H9 (cell line): ENCODE results near the gene DOCK2. TPM values are rescaled to one million over a fixed set of nuclear protein-coding genes. Genes with fewer than 3 reads are reported as not detected.

Experiments used
- DNase-seq: peaks from one replicate; pipeline ENCODE4 v3.0.0-alpha.2; 2017
- H2AFZ ChIP-seq: one replicate; pipeline ENCODE4 v1.6.1; 2013; ENCODE audit warnings: mild to moderate bottlenecking, low read length, control low read depth, moderate library complexity
- H2AK5ac ChIP-seq: 2 replicates; pipeline ENCODE4 v1.6.1; 2013; ENCODE audit warnings: low read length, control low read depth, mixed read lengths; ENCODE audit not compliant: insufficient read length
- H2BK120ac ChIP-seq: one replicate; pipeline ENCODE4 v1.6.1; 2013; ENCODE audit warnings: low read depth, mild to moderate bottlenecking, low read length, control low read depth, inconsistent platforms; ENCODE audit not compliant: poor library complexity, severe bottlenecking
- H2BK12ac ChIP-seq: 2 replicates; pipeline ENCODE4 v1.6.1; 2013; ENCODE audit warnings: low read length, control low read depth, mixed read lengths, low read depth; ENCODE audit not compliant: insufficient read length
- H2BK15ac ChIP-seq: 2 replicates; pipeline ENCODE4 v1.6.1; 2013; ENCODE audit warnings: low read depth, low read length, control low read depth
- H2BK20ac ChIP-seq: one replicate; pipeline ENCODE4 v1.6.1; 2013; ENCODE audit warnings: low read depth, mild to moderate bottlenecking, low read length, control low read depth, inconsistent platforms; ENCODE audit not compliant: poor library complexity, severe bottlenecking
- H2BK5ac ChIP-seq: 2 replicates; pipeline ENCODE4 v1.6.1; 2013; ENCODE audit warnings: low read length, control low read depth, mixed read lengths; ENCODE audit not compliant: insufficient read length
- H3K14ac ChIP-seq: 2 replicates; pipeline ENCODE4 v1.6.1; 2013; ENCODE audit warnings: low read length, control low read depth; ENCODE audit not compliant: insufficient read depth
- H3K18ac ChIP-seq: 2 replicates; pipeline ENCODE4 v1.6.1; 2013; ENCODE audit warnings: low read depth, mild to moderate bottlenecking, mixed read lengths, low read length, control low read depth; ENCODE audit not compliant: insufficient read length
- H3K23ac ChIP-seq: 2 replicates; pipeline ENCODE4 v1.6.1; 2013; ENCODE audit warnings: low read length, control low read depth, mixed read lengths, low read depth; ENCODE audit not compliant: insufficient read length
- H3K23me2 ChIP-seq: 2 replicates; pipeline ENCODE4 v1.6.1; 2013; ENCODE audit warnings: low read depth, mild to moderate bottlenecking, mixed read lengths, low read length, control low read depth; ENCODE audit not compliant: insufficient read length, poor library complexity, severe bottlenecking
- H3K27ac ChIP-seq: 2 replicates; pipeline ENCODE4 v1.5.1; 2013; ENCODE audit warnings: low read length, control low read depth, mixed read lengths, low read depth; ENCODE audit not compliant: insufficient read length
- H3K27me3 ChIP-seq: 2 replicates; pipeline ENCODE4 v1.6.1; 2013; ENCODE audit warnings: low read length, control low read depth, inconsistent platforms; ENCODE audit not compliant: insufficient read depth
- H3K4ac ChIP-seq: 2 replicates; pipeline ENCODE4 v1.6.1; 2013; ENCODE audit warnings: low read depth, mild to moderate bottlenecking, control low read depth, inconsistent platforms, low read length, moderate library complexity
- H3K4me1 ChIP-seq: 2 replicates; pipeline ENCODE4 v1.6.1; 2013; ENCODE audit warnings: low read length, control low read depth, inconsistent platforms; ENCODE audit not compliant: insufficient read depth
- H3K4me2 ChIP-seq: 2 replicates; pipeline ENCODE4 v1.6.1; 2013; ENCODE audit warnings: low read length, control low read depth, mixed read lengths; ENCODE audit not compliant: insufficient read length, insufficient read depth
- H3K56ac ChIP-seq: 2 replicates; pipeline ENCODE4 v1.6.1; 2013; ENCODE audit warnings: low read depth, mild to moderate bottlenecking, mixed read lengths, low read length, control low read depth; ENCODE audit not compliant: insufficient read length
- H3K79me1 ChIP-seq: 2 replicates; pipeline ENCODE4 v1.6.1; 2013; ENCODE audit warnings: low read depth, mild to moderate bottlenecking, moderate library complexity, low read length, control low read depth, inconsistent platforms; ENCODE audit not compliant: insufficient read depth, poor library complexity, severe bottlenecking
- H3K79me2 ChIP-seq: 2 replicates; pipeline ENCODE4 v1.6.1; 2013; ENCODE audit warnings: low read length, control low read depth, inconsistent platforms; ENCODE audit not compliant: insufficient read depth
- H3K9ac ChIP-seq: 2 replicates; pipeline ENCODE4 v1.6.1; 2013; ENCODE audit warnings: low read length, control low read depth, mixed read lengths; ENCODE audit not compliant: insufficient read length; ENCODE audit errors: extremely low read depth
- H3K9me3 ChIP-seq: one replicate; pipeline ENCODE4 v1.6.1; 2013; ENCODE audit warnings: low read depth, low read length, inconsistent platforms; ENCODE audit not compliant: control insufficient read depth
- H3T11ph ChIP-seq: one replicate; pipeline ENCODE4 v1.6.1; 2013; ENCODE audit warnings: mild to moderate bottlenecking, low read length, control low read depth, inconsistent platforms
- H4K20me1 ChIP-seq: one replicate; pipeline ENCODE4 v1.6.1; 2013; ENCODE audit not compliant: control insufficient read depth, insufficient read length, insufficient read depth
- H4K5ac ChIP-seq: 2 replicates; pipeline ENCODE4 v1.6.1; 2013; ENCODE audit warnings: low read depth, mild to moderate bottlenecking, mixed read lengths, low read length, control low read depth; ENCODE audit not compliant: insufficient read length
- H4K8ac ChIP-seq: replicated peaks from 2 replicates; pipeline ENCODE4 v1.6.1; 2013; ENCODE audit warnings: low read length, control low read depth, mixed read lengths, low read depth; ENCODE audit not compliant: insufficient read length
- H4K91ac ChIP-seq: 2 replicates; pipeline ENCODE4 v1.6.1; 2013; ENCODE audit warnings: low read depth, mild to moderate bottlenecking, moderate library complexity, mixed read lengths, low read length, control low read depth; ENCODE audit not compliant: insufficient read length
- H3K27ac Mint-ChIP-seq, 3 experiments: 2 replicates in 2 of 3; 3 replicates in 1 of 3; pipeline ENCODE4 v1.8.0; 2020 to 2021; ENCODE audit warnings: mixed read lengths in 3 of 3, mild to moderate bottlenecking in 1 of 3, moderate library complexity in 1 of 3
- H3K27me3 Mint-ChIP-seq: 2 replicates; pipeline ENCODE4 v1.8.0; 2021; ENCODE audit warnings: low read depth, mild to moderate bottlenecking, moderate library complexity, mixed read lengths
- H3K36me3 Mint-ChIP-seq, 3 experiments: 2 replicates in 2 of 3; 3 replicates in 1 of 3; pipeline ENCODE4 v1.8.0; 2020 to 2021; ENCODE audit warnings: low read depth in 3 of 3, mixed read lengths in 3 of 3; ENCODE audit not compliant: insufficient read depth in 1 of 3
- H3K4me1 Mint-ChIP-seq, 2 experiments: 2 replicates each; pipeline ENCODE4 v1.8.0; 2020; ENCODE audit warnings: mixed read lengths in 2 of 2
- H3K4me3 Mint-ChIP-seq, 2 experiments: 2 replicates in 1 of 2; 3 replicates in 1 of 2; pipeline ENCODE4 v1.8.0; 2020 to 2021; ENCODE audit warnings: mild to moderate bottlenecking in 2 of 2, mixed read lengths in 2 of 2, moderate library complexity in 1 of 2
- H3K9me3 Mint-ChIP-seq, 2 experiments: 2 replicates in 1 of 2; 3 replicates in 1 of 2; pipeline ENCODE4 v1.8.0; 2020; ENCODE audit warnings: mild to moderate bottlenecking in 2 of 2, mixed read lengths in 2 of 2, moderate library complexity in 1 of 2
- total RNA-seq: library from RNA; stranded (reverse); gene quantifications from 2 replicates; pipeline ENCODE4 v1.2.1, GENCODE V29; 2021
- TF ChIP-seq, protein P1 (sequence below): fragments of 200-600 bp; sonication (generic); conservative IDR thresholded peaks from 3 replicates; pipeline ENCODE4 v1.8.0; 2021; ENCODE audit warnings: antibody characterized with exemption, mild to moderate bottlenecking

Gene DOCK2
- total RNA-seq, 1 experiment from 2014 or later, result 7.8 TPM

DNA sequence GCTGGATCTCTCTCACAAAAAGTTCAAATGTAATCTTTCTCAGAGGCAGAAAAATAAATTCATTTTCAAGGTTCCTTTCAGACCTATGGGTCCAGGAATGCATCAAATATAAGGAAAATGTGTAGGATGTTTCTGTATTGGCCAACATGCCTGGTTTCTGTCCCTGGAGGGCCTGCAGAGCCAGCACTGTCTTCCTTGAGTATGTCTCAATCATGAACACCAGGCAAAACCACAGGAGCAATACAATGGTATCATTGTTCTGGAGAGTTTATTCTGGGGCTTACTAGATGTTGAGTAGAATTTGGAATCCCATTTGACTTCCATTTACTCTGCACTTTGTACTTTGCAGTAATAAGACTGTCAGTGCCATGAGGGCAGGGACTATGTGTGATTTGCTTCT, 319.7 kb downstream of the DOCK2 start:
- Histone ChIP-seq H2BK20ac (no peak overlapping the region), H3K4me2 (no peak overlapping the region), H4K5ac (no peak overlapping the region), H3T11ph (no peak overlapping the region), H3K79me2 (no peaks in the 10 kb centered on the region), H3K23ac (no peak overlapping the region), H3K14ac (no peak overlapping the region), H3K4ac (no peak overlapping the region), H4K8ac (no peak overlapping the region), H2BK15ac (no peak overlapping the region), H2AFZ (no peak overlapping the region), H3K9ac (no peak overlapping the region), H3K4me1 (peaks cover 2% of the 10 kb centered on the region; the same call in 1 of the 2 replicates), H2BK5ac (no peak overlapping the region), H3K27me3 (no peaks in the 10 kb centered on the region), H3K9me3 (no peaks in the 10 kb centered on the region), H4K20me1 (no peaks in the 10 kb centered on the region), H4K91ac (no peak overlapping the region), H2BK12ac (no peak overlapping the region), H3K27ac (no peak overlapping the region), H3K79me1 (no peaks in the 10 kb centered on the region), H3K18ac (no peak overlapping the region), H2AK5ac (no peak overlapping the region), H3K56ac (no peak overlapping the region), H3K23me2 (no peaks in the 10 kb centered on the region), H2BK120ac (no peak overlapping the region)
- no peaks in the 10 kb centered on the region for H3K36me3 Mint-ChIP-seq
- TF ChIP-seq, protein P1, sequence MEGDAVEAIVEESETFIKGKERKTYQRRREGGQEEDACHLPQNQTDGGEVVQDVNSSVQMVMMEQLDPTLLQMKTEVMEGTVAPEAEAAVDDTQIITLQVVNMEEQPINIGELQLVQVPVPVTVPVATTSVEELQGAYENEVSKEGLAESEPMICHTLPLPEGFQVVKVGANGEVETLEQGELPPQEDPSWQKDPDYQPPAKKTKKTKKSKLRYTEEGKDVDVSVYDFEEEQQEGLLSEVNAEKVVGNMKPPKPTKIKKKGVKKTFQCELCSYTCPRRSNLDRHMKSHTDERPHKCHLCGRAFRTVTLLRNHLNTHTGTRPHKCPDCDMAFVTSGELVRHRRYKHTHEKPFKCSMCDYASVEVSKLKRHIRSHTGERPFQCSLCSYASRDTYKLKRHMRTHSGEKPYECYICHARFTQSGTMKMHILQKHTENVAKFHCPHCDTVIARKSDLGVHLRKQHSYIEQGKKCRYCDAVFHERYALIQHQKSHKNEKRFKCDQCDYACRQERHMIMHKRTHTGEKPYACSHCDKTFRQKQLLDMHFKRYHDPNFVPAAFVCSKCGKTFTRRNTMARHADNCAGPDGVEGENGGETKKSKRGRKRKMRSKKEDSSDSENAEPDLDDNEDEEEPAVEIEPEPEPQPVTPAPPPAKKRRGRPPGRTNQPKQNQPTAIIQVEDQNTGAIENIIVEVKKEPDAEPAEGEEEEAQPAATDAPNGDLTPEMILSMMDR, result no peak
- DNase-seq, result no peak
- peaks cover 11% of the 10 kb centered on the region in 2 experiments; a peak in 3 of 4 replicates for H3K4me1 Mint-ChIP-seq
- no peaks in the 10 kb centered on the region for H3K9me3 Mint-ChIP-seq
- H3K4me3 Mint-ChIP-seq, result no peak overlapping the region
- no peak overlapping the region for H3K27ac Mint-ChIP-seq
- H3K27me3 Mint-ChIP-seq, result peaks cover 2% of the 10 kb centered on the region; the same call in 1 of the 2 replicates
